CD1c-positive myeloid dendritic cell (primary cell): Measurements from ENCODE around the gene STPG4.

Experiments used
- DNase-seq: peaks from one replicate; pipeline ENCODE4 v3.0.0-alpha.2; 2016; ENCODE audit errors: extremely low spot score

Gene STPG4

GRCh38 chr2:47054036-47054555, 101.0 kb downstream of the STPG4 start:
- no peak for DNase-seq

GRCh38 chr2:47052847-47053246, 102.3 kb downstream of the STPG4 start:
- DNase-seq: no peak

- no peak for DNase-seq
These were observed 103.5 kb downstream of the STPG4 start for GRCh38 chr2:47051562-47051961.

- DNase-seq: no peak
These were observed 104.3 kb downstream of the STPG4 start for GRCh38 chr2:47050762-47051161.

GRCh38 chr2:47050021-47050760, 104.9 kb downstream of the STPG4 start:
- no peak for DNase-seq

GRCh38 chr2:47049502-47049901, 105.6 kb downstream of the STPG4 start:
- no peak for DNase-seq

- DNase-seq: no peak
These were observed 106.2 kb downstream of the STPG4 start for GRCh38 chr2:47048801-47049480.

GRCh38 chr2:47046271-47046670, 108.8 kb downstream of the STPG4 start:
- no peak for DNase-seq

GRCh38 chr2:47043891-47044239, 111.2 kb downstream of the STPG4 start:
- DNase-seq: no peak

- DNase-seq: no peak
These were observed 111.8 kb downstream of the STPG4 start for GRCh38 chr2:47043142-47043890.

- DNase-seq: no peak
These were observed 113.0 kb downstream of the STPG4 start for GRCh38 chr2:47041891-47042684.

GRCh38 chr2:47041063-47041462, 114.0 kb downstream of the STPG4 start:
- DNase-seq: no peak

GRCh38 chr2:47040651-47041050, 114.5 kb downstream of the STPG4 start:
- DNase-seq: no peak

- DNase-seq: peak; percentile 52
These were observed 115.1 kb downstream of the STPG4 start for GRCh38 chr2:47039913-47040562.

- no peak for DNase-seq
These were observed 115.6 kb downstream of the STPG4 start for GRCh38 chr2:47039489-47039870.

GRCh38 chr2:47038656-47039488, 116.2 kb downstream of the STPG4 start:
- peak; percentile 78 for DNase-seq

- DNase-seq: no peak
These were observed 117.4 kb downstream of the STPG4 start for GRCh38 chr2:47037678-47038077.
